Osteoblast (primary cell): Measurements from ENCODE around the gene GRK2. TPM values are rescaled to one million over a fixed set of nuclear protein-coding genes. Genes with fewer than 3 reads are reported as not detected.

Experiments used
- DNase-seq: peaks from one replicate; pipeline ENCODE4 v3.0.0; 2011; ENCODE audit warnings: low spot score, mixed read lengths; ENCODE audit not compliant: insufficient read length; ENCODE audit errors: missing footprints
- H2AFZ ChIP-seq: 2 replicates; pipeline ENCODE4 v1.6.0; 2011; ENCODE audit warnings: mild to moderate bottlenecking, low read length
- H3K27ac ChIP-seq: 2 replicates; pipeline ENCODE4 v1.5.1; 2011; ENCODE audit warnings: mild to moderate bottlenecking, low read depth, low read length, moderate library complexity
- H3K27me3 ChIP-seq: 2 replicates; pipeline ENCODE4 v1.6.0; 2012; ENCODE audit warnings: mild to moderate bottlenecking, control low read depth, inconsistent platforms, low read length, moderate library complexity; ENCODE audit not compliant: insufficient read depth
- H3K36me3 ChIP-seq: 2 replicates; pipeline ENCODE4 v1.5.1; 2011; ENCODE audit warnings: mild to moderate bottlenecking, low read length, control low read depth, moderate library complexity; ENCODE audit not compliant: insufficient read depth
- H3K4me1 ChIP-seq: 2 replicates; pipeline ENCODE4 v1.5.1; 2011; ENCODE audit warnings: mild to moderate bottlenecking, low read length, control low read depth, moderate library complexity; ENCODE audit not compliant: insufficient read depth
- H3K4me2 ChIP-seq: 2 replicates; pipeline ENCODE4 v1.6.0; 2011; ENCODE audit warnings: mild to moderate bottlenecking, low read length; ENCODE audit not compliant: insufficient read depth
- H3K4me3 ChIP-seq: fragments of 200-600 bp; sonication (generic); 3 replicates; pipeline ENCODE4 v1.5.1; 2012; ENCODE audit warnings: mild to moderate bottlenecking, low read length, inconsistent platforms; ENCODE audit not compliant: insufficient read depth
- H3K79me2 ChIP-seq: 2 replicates; pipeline ENCODE4 v1.6.0; 2012; ENCODE audit warnings: mild to moderate bottlenecking, low read length, control low read depth, inconsistent platforms; ENCODE audit not compliant: insufficient read depth
- H3K9me3 ChIP-seq: 2 replicates; pipeline ENCODE4 v1.5.1; 2011; ENCODE audit warnings: low read depth, low read length, control low read depth
- H4K20me1 ChIP-seq: 2 replicates; pipeline ENCODE4 v1.6.0; 2012; ENCODE audit warnings: mild to moderate bottlenecking, low read length, control low read depth; ENCODE audit not compliant: insufficient read depth
- CTCF ChIP-seq: IDR thresholded peaks from 2 replicates; pipeline ENCODE4 v1.5.1; 2011; ENCODE audit warnings: mild to moderate bottlenecking, low read depth, low read length, moderate library complexity; ENCODE audit errors: extremely low read depth
- total RNA-seq: library from RNA; depleted of rRNA; stranded (reverse); fragments of >200 nt; gene quantifications from 2 replicates; pipeline ENCODE4 v1.2.3, GENCODE V29; 2012

GRK2 gene
- total RNA-seq, 1 donor = 21.4 TPM

GRCh38 chr11:67302571-67303131 lies 36.4 kb downstream of the GRK2 start:
- H3K9me3 ChIP-seq = no peaks in the 10 kb centered on the region
- H3K36me3 ChIP-seq = peaks cover 33% of the 10 kb centered on the region
- no peak overlapping the region for H3K27ac ChIP-seq
- H3K4me1 ChIP-seq = peaks cover 16% of the 10 kb centered on the region
- H3K4me2 ChIP-seq = peak overlapping the region; percentile 85
- H2AFZ ChIP-seq = no peak overlapping the region
- H3K4me3 ChIP-seq = peak overlapping the region; percentile 86
- H4K20me1 ChIP-seq = peaks cover 19% of the 10 kb centered on the region
- peaks cover 13% of the 10 kb centered on the region for H3K79me2 ChIP-seq
- no peak for TF ChIP-seq CTCF
- peak; percentile 58 for DNase-seq
- H3K27me3 ChIP-seq = no peaks in the 10 kb centered on the region

- H3K9me3 ChIP-seq = no peaks in the 10 kb centered on the region
- H3K79me2 ChIP-seq = peaks cover 6% of the 10 kb centered on the region
- H3K4me2 ChIP-seq = peak within 1 kb of the TSS; percentile 85
- DNase-seq = peak; percentile 97
- H3K4me1 ChIP-seq = peaks cover 16% of the 10 kb centered on the region
- peak within 1 kb of the TSS; percentile 86 for H3K4me3 ChIP-seq
- H3K36me3 ChIP-seq = peaks cover 32% of the 10 kb centered on the region
- H3K27ac ChIP-seq = no peak within 1 kb of the TSS
- no peaks in the 10 kb centered on the region for H3K27me3 ChIP-seq
- TF ChIP-seq CTCF = no peak
- peak within 1 kb of the TSS; percentile 62 for H2AFZ ChIP-seq
- peaks cover 19% of the 10 kb centered on the region for H4K20me1 ChIP-seq
Observed at GRCh38 chr11:67303132-67303834, 37.0 kb downstream of the GRK2 start, which contains the start of gene SSH3. Gene SSH3, plus strand, starts transcription at chr11:67303530. Its CDS starts 96 bp downstream, at chr11:67303626.

- Histone ChIP-seq H3K4me3 (peak overlapping the region; percentile 86), H2AFZ (peak overlapping the region; percentile 62), H3K9me3 (no peaks in the 10 kb centered on the region), H3K79me2 (peaks cover 2% of the 10 kb centered on the region), H3K36me3 (peaks cover 25% of the 10 kb centered on the region), H3K27ac (no peak overlapping the region), H3K4me1 (peaks cover 16% of the 10 kb centered on the region), H4K20me1 (peaks cover 16% of the 10 kb centered on the region), H3K27me3 (no peaks in the 10 kb centered on the region), H3K4me2 (peak overlapping the region; percentile 85)
- no peak for TF ChIP-seq CTCF
- peak; percentile 86 for DNase-seq
Observed at GRCh38 chr11:67303835-67304411, 37.6 kb downstream of the GRK2 start.
